ENCODE measurements around the gene SDK1.

SDK1 gene

DNA sequence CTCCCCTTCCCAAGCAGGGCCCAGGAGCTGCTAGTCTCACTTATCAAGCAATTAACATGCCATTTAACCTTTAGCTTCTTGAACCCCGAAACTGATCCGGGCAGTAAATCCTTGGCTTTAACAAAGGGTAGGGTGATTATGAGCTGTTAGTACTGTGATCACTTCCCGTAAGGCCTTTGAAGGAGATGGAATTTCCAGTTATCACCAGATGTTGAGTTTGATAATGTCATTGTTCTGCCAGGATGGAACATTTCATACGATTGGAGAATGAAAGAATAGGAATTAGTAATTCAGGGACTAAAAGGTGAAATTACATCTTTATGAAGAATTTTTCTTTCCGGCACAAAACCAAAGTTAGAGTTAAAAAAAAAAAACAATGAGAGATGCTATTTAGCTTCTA, 810.1 kb downstream of the SDK1 start:
- Histone ChIP-seq H3K9me3 (ENCODE audit: severe bottlenecking) (no peaks in the 10 kb centered on the region), H3K4me1 (ENCODE audit: insufficient read depth, poor library complexity, severe bottlenecking) (no peaks in the 10 kb centered on the region), H3K4me3 (ENCODE audit: severe bottlenecking) (no peak overlapping the region), H3K27me3 (ENCODE audit: insufficient read depth, poor library complexity, severe bottlenecking) (no peaks in the 10 kb centered on the region), H3K36me3 (ENCODE audit: low read depth) (no peaks in the 10 kb centered on the region), H3K27ac (ENCODE audit: poor library complexity, severe bottlenecking) (no peak overlapping the region)
- DNase-seq (ENCODE audit: low spot score) (no peak), ATAC-seq (ENCODE audit: low read depth) (no peak)
- TF ChIP-seq CTCF (IDR thresholded peaks at IDR 0.05; ENCODE audit: poor library complexity, severe bottlenecking), result no peak

DNA sequence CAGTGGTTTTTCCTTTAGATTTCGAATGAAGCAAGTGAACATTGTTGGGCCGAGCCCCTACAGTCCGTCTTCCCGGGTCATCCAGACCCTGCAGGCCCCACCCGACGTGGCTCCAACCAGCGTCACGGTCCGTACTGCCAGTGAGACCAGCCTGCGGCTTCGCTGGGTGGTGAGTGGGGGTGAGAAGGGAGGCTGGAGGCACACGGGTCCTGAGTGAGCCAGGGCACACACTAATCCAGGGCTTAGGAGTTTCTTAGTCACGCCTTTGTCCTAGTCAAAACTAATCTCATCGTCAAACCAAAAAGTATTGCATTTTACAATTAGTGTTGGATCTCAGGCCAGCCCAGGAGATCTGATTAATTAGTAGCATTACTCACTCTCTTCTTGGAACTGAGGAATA, 812.2 kb downstream of the SDK1 start:
- H3K4me1 ChIP-seq (ENCODE audit: insufficient read depth, poor library complexity, severe bottlenecking), result no peaks in the 10 kb centered on the region
- H3K27ac ChIP-seq (ENCODE audit: poor library complexity, severe bottlenecking), result no peak overlapping the region
- no peaks in the 10 kb centered on the region for H3K36me3 ChIP-seq (ENCODE audit: low read depth)
- H3K4me3 ChIP-seq (ENCODE audit: severe bottlenecking), result no peak overlapping the region
- TF ChIP-seq CTCF (IDR thresholded peaks at IDR 0.05; ENCODE audit: poor library complexity, severe bottlenecking), result no peak
- DNase-seq (ENCODE audit: low spot score), result no peak
- H3K27me3 ChIP-seq (ENCODE audit: insufficient read depth, poor library complexity, severe bottlenecking), result no peaks in the 10 kb centered on the region
- ATAC-seq (ENCODE audit: low read depth), result no peak
- H3K9me3 ChIP-seq (ENCODE audit: severe bottlenecking), result no peaks in the 10 kb centered on the region

GRCh38 chr7:4113976-4114375, 812.9 kb downstream of the SDK1 start:
- no peak for TF ChIP-seq CTCF (IDR thresholded peaks at IDR 0.05; ENCODE audit: poor library complexity, severe bottlenecking)
- Histone ChIP-seq H3K4me3 (ENCODE audit: severe bottlenecking) (no peak overlapping the region), H3K4me1 (ENCODE audit: insufficient read depth, poor library complexity, severe bottlenecking) (no peaks in the 10 kb centered on the region), H3K36me3 (ENCODE audit: low read depth) (no peaks in the 10 kb centered on the region), H3K9me3 (ENCODE audit: severe bottlenecking) (no peaks in the 10 kb centered on the region), H3K27ac (ENCODE audit: poor library complexity, severe bottlenecking) (no peak overlapping the region), H3K27me3 (ENCODE audit: insufficient read depth, poor library complexity, severe bottlenecking) (no peaks in the 10 kb centered on the region)
- no peak for ATAC-seq (ENCODE audit: low read depth)
- DNase-seq (ENCODE audit: low spot score), result no peak

DNA sequence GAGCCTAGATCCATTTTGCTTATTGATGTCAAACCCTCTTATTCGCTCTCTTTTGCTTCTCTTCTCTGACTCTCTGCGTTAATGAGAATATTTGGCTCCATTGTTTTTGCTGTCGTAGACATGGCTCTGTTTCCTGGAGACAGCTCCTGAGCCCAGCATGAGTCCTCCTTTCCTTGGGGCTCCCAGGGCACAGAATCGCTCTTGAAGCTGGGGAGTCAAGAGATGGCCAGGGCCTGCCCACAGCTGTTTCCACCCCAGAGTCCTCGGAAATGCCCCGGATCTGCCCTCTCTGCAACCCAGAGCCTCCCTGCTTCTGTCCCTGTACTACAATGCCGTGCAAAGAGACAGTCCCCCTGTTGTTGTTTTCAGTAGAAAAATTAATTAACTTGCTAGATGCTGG, 814.4 kb downstream of the SDK1 start:
- Histone ChIP-seq H3K27ac (ENCODE audit: poor library complexity, severe bottlenecking) (no peak overlapping the region), H3K9me3 (ENCODE audit: severe bottlenecking) (peaks cover 3% of the 10 kb centered on the region), H3K4me1 (ENCODE audit: insufficient read depth, poor library complexity, severe bottlenecking) (no peaks in the 10 kb centered on the region), H3K4me3 (ENCODE audit: severe bottlenecking) (no peak overlapping the region), H3K27me3 (ENCODE audit: insufficient read depth, poor library complexity, severe bottlenecking) (no peaks in the 10 kb centered on the region), H3K36me3 (ENCODE audit: low read depth) (no peaks in the 10 kb centered on the region)
- no peak for TF ChIP-seq CTCF (IDR thresholded peaks at IDR 0.05; ENCODE audit: poor library complexity, severe bottlenecking)
- no peak for ATAC-seq (ENCODE audit: low read depth)
- peak; percentile 18 for DNase-seq (ENCODE audit: low spot score)

GRCh38 chr7:4115941-4116610, 815.0 kb downstream of the SDK1 start:
- no peaks in the 10 kb centered on the region for H3K4me1 ChIP-seq (ENCODE audit: insufficient read depth, poor library complexity, severe bottlenecking)
- H3K9me3 ChIP-seq (ENCODE audit: severe bottlenecking), result peaks cover 5% of the 10 kb centered on the region
- no peaks in the 10 kb centered on the region for H3K36me3 ChIP-seq (ENCODE audit: low read depth)
- no peaks in the 10 kb centered on the region for H3K27me3 ChIP-seq (ENCODE audit: insufficient read depth, poor library complexity, severe bottlenecking)
- no peak overlapping the region for H3K27ac ChIP-seq (ENCODE audit: poor library complexity, severe bottlenecking)
- DNase-seq (ENCODE audit: low spot score) (peak; percentile 34), ATAC-seq (ENCODE audit: low read depth) (no peak)
- no peak for TF ChIP-seq CTCF (IDR thresholded peaks at IDR 0.05; ENCODE audit: poor library complexity, severe bottlenecking)
- H3K4me3 ChIP-seq (ENCODE audit: severe bottlenecking), result no peak overlapping the region

All from RWPE2 (cell line).